H9 (cell line): Measurements from ENCODE around the gene CLDN10. TPM values are rescaled to one million over a fixed set of nuclear protein-coding genes. Genes with fewer than 3 reads are reported as not detected.

ENCODE experiments used
- DNase-seq: peaks from one replicate; pipeline ENCODE4 v3.0.0-alpha.2; 2017
- H2AFZ ChIP-seq: one replicate; pipeline ENCODE4 v1.6.1; 2013; ENCODE audit warnings: mild to moderate bottlenecking, low read length, control low read depth, moderate library complexity
- H2AK5ac ChIP-seq: 2 replicates; pipeline ENCODE4 v1.6.1; 2013; ENCODE audit warnings: low read length, control low read depth, mixed read lengths; ENCODE audit not compliant: insufficient read length
- H2BK120ac ChIP-seq: one replicate; pipeline ENCODE4 v1.6.1; 2013; ENCODE audit warnings: low read depth, mild to moderate bottlenecking, low read length, control low read depth, inconsistent platforms; ENCODE audit not compliant: poor library complexity, severe bottlenecking
- H2BK12ac ChIP-seq: 2 replicates; pipeline ENCODE4 v1.6.1; 2013; ENCODE audit warnings: low read length, control low read depth, mixed read lengths, low read depth; ENCODE audit not compliant: insufficient read length
- H2BK15ac ChIP-seq: 2 replicates; pipeline ENCODE4 v1.6.1; 2013; ENCODE audit warnings: low read depth, low read length, control low read depth
- H2BK20ac ChIP-seq: one replicate; pipeline ENCODE4 v1.6.1; 2013; ENCODE audit warnings: low read depth, mild to moderate bottlenecking, low read length, control low read depth, inconsistent platforms; ENCODE audit not compliant: poor library complexity, severe bottlenecking
- H2BK5ac ChIP-seq: 2 replicates; pipeline ENCODE4 v1.6.1; 2013; ENCODE audit warnings: low read length, control low read depth, mixed read lengths; ENCODE audit not compliant: insufficient read length
- H3K14ac ChIP-seq: 2 replicates; pipeline ENCODE4 v1.6.1; 2013; ENCODE audit warnings: low read length, control low read depth; ENCODE audit not compliant: insufficient read depth
- H3K18ac ChIP-seq: 2 replicates; pipeline ENCODE4 v1.6.1; 2013; ENCODE audit warnings: low read depth, mild to moderate bottlenecking, mixed read lengths, low read length, control low read depth; ENCODE audit not compliant: insufficient read length
- H3K23ac ChIP-seq: 2 replicates; pipeline ENCODE4 v1.6.1; 2013; ENCODE audit warnings: low read length, control low read depth, mixed read lengths, low read depth; ENCODE audit not compliant: insufficient read length
- H3K23me2 ChIP-seq: 2 replicates; pipeline ENCODE4 v1.6.1; 2013; ENCODE audit warnings: low read depth, mild to moderate bottlenecking, mixed read lengths, low read length, control low read depth; ENCODE audit not compliant: insufficient read length, poor library complexity, severe bottlenecking
- H3K27ac ChIP-seq: 2 replicates; pipeline ENCODE4 v1.5.1; 2013; ENCODE audit warnings: low read length, control low read depth, mixed read lengths, low read depth; ENCODE audit not compliant: insufficient read length
- H3K27me3 ChIP-seq: 2 replicates; pipeline ENCODE4 v1.6.1; 2013; ENCODE audit warnings: low read length, control low read depth, inconsistent platforms; ENCODE audit not compliant: insufficient read depth
- H3K4ac ChIP-seq: 2 replicates; pipeline ENCODE4 v1.6.1; 2013; ENCODE audit warnings: low read depth, mild to moderate bottlenecking, control low read depth, inconsistent platforms, low read length, moderate library complexity
- H3K4me1 ChIP-seq: 2 replicates; pipeline ENCODE4 v1.6.1; 2013; ENCODE audit warnings: low read length, control low read depth, inconsistent platforms; ENCODE audit not compliant: insufficient read depth
- H3K4me2 ChIP-seq: 2 replicates; pipeline ENCODE4 v1.6.1; 2013; ENCODE audit warnings: low read length, control low read depth, mixed read lengths; ENCODE audit not compliant: insufficient read length, insufficient read depth
- H3K56ac ChIP-seq: 2 replicates; pipeline ENCODE4 v1.6.1; 2013; ENCODE audit warnings: low read depth, mild to moderate bottlenecking, mixed read lengths, low read length, control low read depth; ENCODE audit not compliant: insufficient read length
- H3K79me1 ChIP-seq: 2 replicates; pipeline ENCODE4 v1.6.1; 2013; ENCODE audit warnings: low read depth, mild to moderate bottlenecking, moderate library complexity, low read length, control low read depth, inconsistent platforms; ENCODE audit not compliant: insufficient read depth, poor library complexity, severe bottlenecking
- H3K79me2 ChIP-seq: 2 replicates; pipeline ENCODE4 v1.6.1; 2013; ENCODE audit warnings: low read length, control low read depth, inconsistent platforms; ENCODE audit not compliant: insufficient read depth
- H3K9ac ChIP-seq: 2 replicates; pipeline ENCODE4 v1.6.1; 2013; ENCODE audit warnings: low read length, control low read depth, mixed read lengths; ENCODE audit not compliant: insufficient read length; ENCODE audit errors: extremely low read depth
- H3K9me3 ChIP-seq: one replicate; pipeline ENCODE4 v1.6.1; 2013; ENCODE audit warnings: low read depth, low read length, inconsistent platforms; ENCODE audit not compliant: control insufficient read depth
- H3T11ph ChIP-seq: one replicate; pipeline ENCODE4 v1.6.1; 2013; ENCODE audit warnings: mild to moderate bottlenecking, low read length, control low read depth, inconsistent platforms
- H4K20me1 ChIP-seq: one replicate; pipeline ENCODE4 v1.6.1; 2013; ENCODE audit not compliant: control insufficient read depth, insufficient read length, insufficient read depth
- H4K5ac ChIP-seq: 2 replicates; pipeline ENCODE4 v1.6.1; 2013; ENCODE audit warnings: low read depth, mild to moderate bottlenecking, mixed read lengths, low read length, control low read depth; ENCODE audit not compliant: insufficient read length
- H4K8ac ChIP-seq: replicated peaks from 2 replicates; pipeline ENCODE4 v1.6.1; 2013; ENCODE audit warnings: low read length, control low read depth, mixed read lengths, low read depth; ENCODE audit not compliant: insufficient read length
- H4K91ac ChIP-seq: 2 replicates; pipeline ENCODE4 v1.6.1; 2013; ENCODE audit warnings: low read depth, mild to moderate bottlenecking, moderate library complexity, mixed read lengths, low read length, control low read depth; ENCODE audit not compliant: insufficient read length
- H3K27ac Mint-ChIP-seq, 3 experiments: 2 replicates in 2 of 3; 3 replicates in 1 of 3; pipeline ENCODE4 v1.8.0; 2020 to 2021; ENCODE audit warnings: mixed read lengths in 3 of 3, mild to moderate bottlenecking in 1 of 3, moderate library complexity in 1 of 3
- H3K27me3 Mint-ChIP-seq: 2 replicates; pipeline ENCODE4 v1.8.0; 2021; ENCODE audit warnings: low read depth, mild to moderate bottlenecking, moderate library complexity, mixed read lengths
- H3K36me3 Mint-ChIP-seq, 3 experiments: 2 replicates in 2 of 3; 3 replicates in 1 of 3; pipeline ENCODE4 v1.8.0; 2020 to 2021; ENCODE audit warnings: low read depth in 3 of 3, mixed read lengths in 3 of 3; ENCODE audit not compliant: insufficient read depth in 1 of 3
- H3K4me1 Mint-ChIP-seq, 2 experiments: 2 replicates each; pipeline ENCODE4 v1.8.0; 2020; ENCODE audit warnings: mixed read lengths in 2 of 2
- H3K4me3 Mint-ChIP-seq, 2 experiments: 2 replicates in 1 of 2; 3 replicates in 1 of 2; pipeline ENCODE4 v1.8.0; 2020 to 2021; ENCODE audit warnings: mild to moderate bottlenecking in 2 of 2, mixed read lengths in 2 of 2, moderate library complexity in 1 of 2
- H3K9me3 Mint-ChIP-seq, 2 experiments: 2 replicates in 1 of 2; 3 replicates in 1 of 2; pipeline ENCODE4 v1.8.0; 2020; ENCODE audit warnings: mild to moderate bottlenecking in 2 of 2, mixed read lengths in 2 of 2, moderate library complexity in 1 of 2
- CTCF ChIP-seq: fragments of 200-600 bp; sonication (generic); conservative IDR thresholded peaks from 3 replicates; pipeline ENCODE4 v1.8.0; 2021; ENCODE audit warnings: antibody characterized with exemption, mild to moderate bottlenecking
- WGBS: extraction: QIAGEN DNeasy Blood & Tissue Kit; methylation state at CpG from one replicate; pipeline ENCODE4 v1.1.7; 2013; ENCODE audit warnings: missing lambda C conversion rate, low lambda C conversion rate, mixed read lengths; ENCODE audit not compliant: insufficient read length; ENCODE audit errors: extremely low coverage; 5-methylcytosine and 5-hydroxymethylcytosine counted together
- total RNA-seq: library from RNA; stranded (reverse); gene quantifications from 2 replicates; pipeline ENCODE4 v1.2.1, GENCODE V29; 2021

CLDN10 gene
- total RNA-seq, 1 experiment from 2014 or later, result 20.7 TPM

DNA sequence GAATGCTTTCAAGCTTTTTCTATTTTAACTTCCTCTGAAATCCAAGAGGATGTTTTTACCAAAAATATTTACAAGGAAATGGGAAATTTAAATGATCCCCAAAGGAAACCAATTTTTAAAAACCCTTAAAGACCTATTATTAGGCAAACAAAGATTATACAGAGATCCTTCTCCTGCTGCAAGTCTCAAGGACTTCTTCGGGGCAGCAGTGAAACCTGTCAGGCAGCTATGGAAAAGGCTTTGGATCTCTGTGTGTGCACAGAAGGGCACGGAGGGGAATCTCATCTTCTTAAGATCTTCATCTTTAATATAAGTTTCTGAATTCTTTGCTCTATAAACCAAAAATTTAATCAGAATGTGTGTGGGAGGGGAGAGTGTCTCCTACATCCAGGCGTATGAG, 36.0 kb upstream of the CLDN10 start:
- Histone ChIP-seq H3K18ac (no peak overlapping the region), H3K23ac (no peak overlapping the region), H2AFZ (no peak overlapping the region), H3K23me2 (no peaks in the 10 kb centered on the region), H2BK5ac (no peak overlapping the region), H3K4me1 (no peaks in the 10 kb centered on the region), H3K27me3 (no peaks in the 10 kb centered on the region), H4K5ac (no peak overlapping the region), H3K9ac (no peak overlapping the region), H2BK15ac (no peak overlapping the region), H2BK12ac (no peak overlapping the region), H4K8ac (no peak overlapping the region), H2AK5ac (no peak overlapping the region), H4K20me1 (no peaks in the 10 kb centered on the region), H3K4ac (no peak overlapping the region), H3K4me2 (no peak overlapping the region), H3T11ph (no peak overlapping the region), H3K14ac (no peak overlapping the region), H3K9me3 (no peaks in the 10 kb centered on the region), H3K79me2 (no peaks in the 10 kb centered on the region), H3K56ac (no peak overlapping the region), H2BK120ac (no peak overlapping the region), H3K27ac (no peak overlapping the region), H3K79me1 (no peaks in the 10 kb centered on the region), H2BK20ac (no peak overlapping the region), H4K91ac (no peak overlapping the region)
- Mint-ChIP-seq H3K4me3 (no peak overlapping the region), H3K27ac (no peak overlapping the region), H3K27me3 (peaks cover 2% of the 10 kb centered on the region), H3K36me3 (no peaks in the 10 kb centered on the region), H3K4me1 (peaks cover 8 to 11% of the 10 kb centered on the region in 2 experiments), H3K9me3 (no peaks in the 10 kb centered on the region)
- TF ChIP-seq CTCF, result no peak
- DNase-seq, result no peak
- WGBS, result no CpG with 5 or more reads among the region's 3 CpGs
